ENCODE data around the gene TEAD1.
A peak's percentile ranks its signal among the peaks of the same experiment; 100 is the strongest.

- TF ChIP-seq, protein P1, sequence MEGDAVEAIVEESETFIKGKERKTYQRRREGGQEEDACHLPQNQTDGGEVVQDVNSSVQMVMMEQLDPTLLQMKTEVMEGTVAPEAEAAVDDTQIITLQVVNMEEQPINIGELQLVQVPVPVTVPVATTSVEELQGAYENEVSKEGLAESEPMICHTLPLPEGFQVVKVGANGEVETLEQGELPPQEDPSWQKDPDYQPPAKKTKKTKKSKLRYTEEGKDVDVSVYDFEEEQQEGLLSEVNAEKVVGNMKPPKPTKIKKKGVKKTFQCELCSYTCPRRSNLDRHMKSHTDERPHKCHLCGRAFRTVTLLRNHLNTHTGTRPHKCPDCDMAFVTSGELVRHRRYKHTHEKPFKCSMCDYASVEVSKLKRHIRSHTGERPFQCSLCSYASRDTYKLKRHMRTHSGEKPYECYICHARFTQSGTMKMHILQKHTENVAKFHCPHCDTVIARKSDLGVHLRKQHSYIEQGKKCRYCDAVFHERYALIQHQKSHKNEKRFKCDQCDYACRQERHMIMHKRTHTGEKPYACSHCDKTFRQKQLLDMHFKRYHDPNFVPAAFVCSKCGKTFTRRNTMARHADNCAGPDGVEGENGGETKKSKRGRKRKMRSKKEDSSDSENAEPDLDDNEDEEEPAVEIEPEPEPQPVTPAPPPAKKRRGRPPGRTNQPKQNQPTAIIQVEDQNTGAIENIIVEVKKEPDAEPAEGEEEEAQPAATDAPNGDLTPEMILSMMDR (IDR thresholded peaks at IDR 0.05; ENCODE audit: poor library complexity, severe bottlenecking) = no peak
- TF ChIP-seq EZH2 (IDR thresholded peaks at IDR 0.05; ENCODE audit: borderline replicate concordance, insufficient read depth, low read length, poor library complexity, severe bottlenecking) (no peak), POLR2AphosphoS5 (IDR thresholded peaks at IDR 0.05) (peak; percentile 88)
- TF ChIP-seq, protein P2, sequence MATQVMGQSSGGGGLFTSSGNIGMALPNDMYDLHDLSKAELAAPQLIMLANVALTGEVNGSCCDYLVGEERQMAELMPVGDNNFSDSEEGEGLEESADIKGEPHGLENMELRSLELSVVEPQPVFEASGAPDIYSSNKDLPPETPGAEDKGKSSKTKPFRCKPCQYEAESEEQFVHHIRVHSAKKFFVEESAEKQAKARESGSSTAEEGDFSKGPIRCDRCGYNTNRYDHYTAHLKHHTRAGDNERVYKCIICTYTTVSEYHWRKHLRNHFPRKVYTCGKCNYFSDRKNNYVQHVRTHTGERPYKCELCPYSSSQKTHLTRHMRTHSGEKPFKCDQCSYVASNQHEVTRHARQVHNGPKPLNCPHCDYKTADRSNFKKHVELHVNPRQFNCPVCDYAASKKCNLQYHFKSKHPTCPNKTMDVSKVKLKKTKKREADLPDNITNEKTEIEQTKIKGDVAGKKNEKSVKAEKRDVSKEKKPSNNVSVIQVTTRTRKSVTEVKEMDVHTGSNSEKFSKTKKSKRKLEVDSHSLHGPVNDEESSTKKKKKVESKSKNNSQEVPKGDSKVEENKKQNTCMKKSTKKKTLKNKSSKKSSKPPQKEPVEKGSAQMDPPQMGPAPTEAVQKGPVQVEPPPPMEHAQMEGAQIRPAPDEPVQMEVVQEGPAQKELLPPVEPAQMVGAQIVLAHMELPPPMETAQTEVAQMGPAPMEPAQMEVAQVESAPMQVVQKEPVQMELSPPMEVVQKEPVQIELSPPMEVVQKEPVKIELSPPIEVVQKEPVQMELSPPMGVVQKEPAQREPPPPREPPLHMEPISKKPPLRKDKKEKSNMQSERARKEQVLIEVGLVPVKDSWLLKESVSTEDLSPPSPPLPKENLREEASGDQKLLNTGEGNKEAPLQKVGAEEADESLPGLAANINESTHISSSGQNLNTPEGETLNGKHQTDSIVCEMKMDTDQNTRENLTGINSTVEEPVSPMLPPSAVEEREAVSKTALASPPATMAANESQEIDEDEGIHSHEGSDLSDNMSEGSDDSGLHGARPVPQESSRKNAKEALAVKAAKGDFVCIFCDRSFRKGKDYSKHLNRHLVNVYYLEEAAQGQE (IDR thresholded peaks at IDR 0.05; ENCODE audit: borderline replicate concordance) = no peak
These were observed at the start of gene TEAD1 for GRCh38 chr11:12673924-12674570.

Data from neural cell (in vitro differentiated cells).